Lung (tissue), 12 donors: Measurements from ENCODE around the gene MYH13. TPM values are rescaled to one million over a fixed set of nuclear protein-coding genes. Genes with fewer than 3 reads are reported as not detected.
"Not testable (repeated sequence)": the region's sequence is repeated elsewhere in the genome, so short reads cannot be mapped to it uniquely, and the experiment has no call there.

ENCODE experiments used
- ATAC-seq: fragments of 200-7000 bp; cut with Tn5 transposase; one replicate; pipeline ENCODE4 v1.9.1; 2020; ENCODE audit warnings: moderate number of reproducible peaks; ENCODE audit not compliant: insufficient read depth, low FRiP score
- DNase-seq, 3 donors: peaks; one replicate each; pipeline ENCODE4 v3.0.0-alpha.2; 2013 to 2017
- H3K27ac ChIP-seq, 2 donors: one replicate each; pipeline ENCODE4 v1.5.1; 2013; ENCODE audit warnings: mild to moderate bottlenecking in 2 of 2, moderate library complexity in 2 of 2, control low read depth in 1 of 2, inconsistent platforms in 1 of 2, low read depth in 1 of 2, low read length in 1 of 2
- H3K27me3 ChIP-seq, 3 donors: one replicate each; pipeline ENCODE4 v1.5.1; 2013; ENCODE audit warnings: low read length in 2 of 3; ENCODE audit not compliant: control insufficient read depth in 3 of 3, insufficient read depth in 3 of 3
- H3K36me3 ChIP-seq, 4 donors: one replicate each; pipeline ENCODE4 v1.5.1; 2013; ENCODE audit warnings: low read length in 4 of 4, mild to moderate bottlenecking in 1 of 4, moderate library complexity in 1 of 4; ENCODE audit not compliant: control insufficient read depth in 4 of 4, insufficient read depth in 4 of 4
- H3K4me1 ChIP-seq, 5 donors: one replicate each; pipeline ENCODE4 v1.5.1; 2013; ENCODE audit warnings: low read length in 5 of 5, mild to moderate bottlenecking in 2 of 5, moderate library complexity in 1 of 5; ENCODE audit not compliant: control insufficient read depth in 5 of 5, insufficient read depth in 5 of 5
- H3K4me3 ChIP-seq: one replicate; pipeline ENCODE4 v1.5.1; 2013; ENCODE audit warnings: mild to moderate bottlenecking, control low read depth, moderate library complexity
- H3K9ac ChIP-seq, 2 donors: one replicate each; pipeline ENCODE4 v1.5.1; 2013; ENCODE audit warnings: low read length in 2 of 2, control low read depth in 1 of 2; ENCODE audit not compliant: insufficient read depth in 1 of 2
- H3K9me3 ChIP-seq, 4 donors: one replicate each; pipeline ENCODE4 v1.5.1; 2013; ENCODE audit warnings: low read length in 3 of 4, mild to moderate bottlenecking in 1 of 4, moderate library complexity in 1 of 4; ENCODE audit not compliant: control insufficient read depth in 4 of 4, insufficient read depth in 3 of 4
- CTCF ChIP-seq: IDR thresholded peaks from 2 replicates; pipeline ENCODE4 v1.5.1; 2012; ENCODE audit warnings: mild to moderate bottlenecking; ENCODE audit errors: control extremely low read depth, extremely low read depth
- WGBS, 2 donors: extraction: QIAGEN DNeasy Blood & Tissue Kit; methylation state at CpG; one replicate each; pipeline ENCODE4 v1.1.7; 2013; 5-methylcytosine and 5-hydroxymethylcytosine counted together
- polyA plus RNA-seq, 2 donors: library from polyadenylated mRNA; stranded (reverse); fragments of 200-250 nt; gene quantifications; one replicate each; pipeline ENCODE4 v1.2.1, GENCODE V29; 2013
- total RNA-seq, 2 donors: library from RNA; depleted of rRNA in 1 of 2; stranded (reverse); fragments of >200 nt in 1 of 2; gene quantifications; one replicate each; pipeline ENCODE4 v1.2.1, GENCODE V29; 2014 to 2021
- donor health status: control.
- donor health status: control.
- donor health status: Bipolar disorder and iron deficiency.
- donor health status: healthy.
- donor health status: DM: yes; HTN: yes; CAD: no.

Gene MYH13
- total and polyA plus RNA-seq, 4 donors = 0.02 TPM; not detected in 3

GRCh38 chr17:10295728-10296343 lies 77.0 kb downstream of the MYH13 start:
- DNase-seq (peak; percentile 69 to 80 (median 79)), ATAC-seq (no peak)
- Histone ChIP-seq H3K9me3 (no peaks in the 10 kb centered on the region), H3K27ac (no peak overlapping the region), H3K9ac (no peak overlapping the region), H3K4me3 (no peak overlapping the region), H3K4me1 (peaks cover 0 to 6% (median 0%) of the 10 kb centered on the region in 5 donors), H3K27me3 (no peaks in the 10 kb centered on the region), H3K36me3 (no peaks in the 10 kb centered on the region)
- peak; percentile 1 for TF ChIP-seq CTCF
- 34 to 38% methylated on average over 5 of the region's 5 CpGs for WGBS, 2 donors

DNA sequence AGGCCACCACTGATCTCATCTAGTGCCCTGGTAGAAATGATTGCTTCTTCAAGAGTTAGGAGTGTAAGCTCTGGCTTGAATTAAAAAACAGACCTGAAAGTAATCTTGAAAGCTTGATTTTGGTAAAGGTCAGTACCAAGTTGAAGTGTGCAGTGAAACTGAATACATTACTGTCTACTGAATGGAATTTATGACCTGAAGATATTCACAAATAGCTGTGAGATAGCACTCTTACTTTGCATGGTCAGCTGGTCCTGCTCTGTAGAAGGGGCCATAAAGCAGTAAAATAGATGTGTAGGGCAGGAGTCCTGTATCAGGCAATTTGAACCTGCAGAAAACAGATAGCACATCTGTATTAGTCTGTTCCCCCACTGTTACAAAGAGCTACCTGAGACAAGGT lies 78.6 kb downstream of the MYH13 start:
- no peak for TF ChIP-seq CTCF
- Histone ChIP-seq H3K36me3 (no peaks in the 10 kb centered on the region), H3K9ac (no peak overlapping the region), H3K4me1 (peaks cover 0 to 9% (median 0%) of the 10 kb centered on the region in 5 donors), H3K9me3 (no peaks in the 10 kb centered on the region), H3K27ac (no peak overlapping the region), H3K4me3 (no peak overlapping the region), H3K27me3 (no peaks in the 10 kb centered on the region)
- ATAC-seq (no peak), DNase-seq (no peak)

DNA sequence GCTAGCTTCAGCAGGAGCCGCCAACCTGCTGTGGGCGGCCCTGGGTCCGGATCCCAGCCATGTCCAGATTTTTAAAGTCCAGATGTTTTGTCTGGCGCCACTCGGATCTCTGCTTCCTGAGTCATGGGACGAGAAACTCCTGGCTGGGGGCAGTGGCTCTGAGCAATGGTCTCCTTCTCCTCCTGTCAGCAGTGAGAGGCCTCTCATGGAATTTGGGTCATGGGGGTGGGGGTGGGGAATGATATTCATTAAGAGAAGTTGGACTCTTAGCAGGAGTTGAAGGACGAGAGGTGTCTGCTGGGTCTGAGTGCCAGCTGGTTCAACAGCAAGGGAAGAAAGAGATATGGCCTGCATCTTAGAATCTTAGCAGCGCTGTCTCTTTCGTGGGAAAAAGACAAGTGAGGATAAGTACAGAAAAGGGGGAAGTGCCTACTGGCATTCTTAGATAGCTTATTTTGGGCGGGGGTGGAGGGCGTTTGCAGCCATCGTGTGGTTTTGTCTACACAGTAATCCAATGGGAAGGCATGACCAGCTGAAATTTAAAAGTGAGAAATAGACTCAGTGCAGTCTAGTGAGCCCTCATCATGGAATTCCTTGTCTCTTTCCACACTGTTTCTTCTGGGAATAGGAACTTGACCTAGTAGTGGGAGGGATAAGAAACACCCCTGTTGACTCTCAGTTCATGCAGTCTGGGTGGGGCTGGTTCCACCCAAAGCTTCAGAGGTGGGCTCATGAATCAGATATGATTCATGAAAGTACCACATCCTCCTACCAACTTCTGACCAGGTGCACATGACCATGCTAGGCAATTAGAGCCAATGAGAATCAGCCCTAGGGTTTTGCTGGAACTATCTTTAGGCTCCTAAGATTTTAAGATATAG lies 80.5 kb downstream of the MYH13 start:
- DNase-seq (peak; percentile 46 to 69 (median 66)), ATAC-seq (peak; percentile 23)
- 59 to 62% methylated on average over 12 of the region's 12 CpGs for WGBS, 2 donors
- Histone ChIP-seq H3K9me3 (no peaks in the 10 kb centered on the region), H3K4me1 (peaks cover 0 to 9% (median 0%) of the 10 kb centered on the region in 5 donors), H3K27me3 (no peaks in the 10 kb centered on the region), H3K27ac (peak overlapping the region in 1 of 2 donors; percentile 4), H3K9ac (no peak overlapping the region), H3K36me3 (no peaks in the 10 kb centered on the region), H3K4me3 (no peak overlapping the region)
- no peak for TF ChIP-seq CTCF

- H3K27me3 ChIP-seq, H3K36me3 ChIP-seq, H3K4me1 ChIP-seq, DNase-seq, H3K4me3 ChIP-seq, ATAC-seq, H3K9me3 ChIP-seq, H3K9ac ChIP-seq: not testable (repeated sequence)
- 79 to 87% methylated on average over 12 of the region's 12 CpGs for WGBS, 2 donors
- peak overlapping the region in 1 of 2 donors; percentile 26 for H3K27ac ChIP-seq
These were observed 81.2 kb downstream of the MYH13 start for GRCh38 chr17:10291576-10291975.
